HFFc6 (cell line): ENCODE results near the gene LGALS3. TPM values are rescaled to one million over a fixed set of nuclear protein-coding genes. Genes with fewer than 3 reads are reported as not detected.

Experiments
- DNase-seq: peaks from one replicate; pipeline ENCODE4 v3.0.0-alpha.2; 2018
- H3K27ac Mint-ChIP-seq: 2 replicates; pipeline ENCODE4 v1.8.0; 2020; ENCODE audit warnings: mild to moderate bottlenecking, mixed read lengths
- H3K27me3 Mint-ChIP-seq: 2 replicates; pipeline ENCODE4 v1.8.0; 2021; ENCODE audit warnings: mild to moderate bottlenecking, moderate library complexity, mixed read lengths; ENCODE audit not compliant: insufficient read depth
- H3K36me3 Mint-ChIP-seq: 2 replicates; pipeline ENCODE4 v1.8.0; 2021; ENCODE audit warnings: low read depth, mixed read lengths
- H3K4me1 Mint-ChIP-seq: 2 replicates; pipeline ENCODE4 v1.8.0; 2020; ENCODE audit warnings: low read depth, mixed read lengths
- H3K4me3 Mint-ChIP-seq: 2 replicates; pipeline ENCODE4 v1.8.0; 2020; ENCODE audit warnings: mild to moderate bottlenecking, moderate library complexity, mixed read lengths
- H3K9me3 Mint-ChIP-seq: 2 replicates; pipeline ENCODE4 v1.8.0; 2020; ENCODE audit warnings: mild to moderate bottlenecking, mixed read lengths
- CTCF ChIP-seq: fragments of 200-600 bp; sonication (generic); IDR thresholded peaks from 2 replicates; pipeline ENCODE4 v1.5.0; 2021; ENCODE audit warnings: antibody characterized with exemption, mild to moderate bottlenecking
- total RNA-seq, 6 experiments: library from RNA; stranded (reverse); fragmentation: NEBNext Ultra II Directional; extraction: Animal tissue kit (Norgen Biotek cat#: 25700); gene quantifications; 2 replicates in 1 of 6; 3 replicates in 5 of 6; pipeline ENCODE4 v1.2.3, GENCODE V29; 2021

The LGALS3 gene
- total RNA-seq, 6 experiments from 2014 or later, result 70.1 to 83.0 (median 74.7) TPM

DNA sequence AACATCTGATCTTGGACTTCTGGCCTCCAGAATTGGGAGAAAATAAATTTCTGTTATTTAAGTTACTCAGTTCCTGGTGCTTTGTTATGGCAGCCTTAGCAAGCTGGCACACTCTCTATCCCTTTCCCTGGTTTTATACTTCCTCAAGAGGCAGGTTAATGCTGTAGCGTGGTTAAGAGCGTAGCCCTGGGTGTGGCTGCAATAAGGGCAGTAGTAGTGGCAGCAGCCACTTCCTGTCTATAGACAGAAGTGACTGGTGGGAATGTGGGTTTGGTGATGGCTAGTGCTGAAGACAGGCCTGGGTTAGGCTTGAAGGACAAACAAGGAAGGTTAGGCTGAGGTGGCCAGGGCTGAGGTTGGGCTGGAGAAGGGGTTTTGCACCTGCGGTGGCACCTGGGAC is 3.6 kb upstream of the LGALS3 start:
- DNase-seq, result no peak
- H3K9me3 Mint-ChIP-seq, result no peaks in the 10 kb centered on the region
- no peak overlapping the region for H3K27ac Mint-ChIP-seq
- no peak for TF ChIP-seq CTCF
- peaks cover 56% of the 10 kb centered on the region for H3K4me1 Mint-ChIP-seq
- no peak overlapping the region for H3K4me3 Mint-ChIP-seq
- no peaks in the 10 kb centered on the region for H3K36me3 Mint-ChIP-seq
- H3K27me3 Mint-ChIP-seq, result peaks cover 8% of the 10 kb centered on the region

- Mint-ChIP-seq H3K4me1 (peaks cover 61% of the 10 kb centered on the region), H3K9me3 (no peaks in the 10 kb centered on the region), H3K36me3 (no peaks in the 10 kb centered on the region; the same call in 1 of the 2 replicates), H3K27me3 (peaks cover 8% of the 10 kb centered on the region), H3K4me3 (no peak overlapping the region), H3K27ac (no peak overlapping the region)
- TF ChIP-seq CTCF, result no peak
- no peak for DNase-seq
These were observed 3.0 kb upstream of the LGALS3 start for GRCh38 chr14:55126034-55126433.

- Mint-ChIP-seq H3K27me3 (peaks cover 6% of the 10 kb centered on the region), H3K9me3 (no peaks in the 10 kb centered on the region), H3K27ac (peak overlapping the region; percentile 79), H3K4me1 (peaks cover 70% of the 10 kb centered on the region), H3K36me3 (no peaks in the 10 kb centered on the region; the same call in 1 of the 2 replicates), H3K4me3 (no peak overlapping the region)
- DNase-seq, result no peak
- no peak for TF ChIP-seq CTCF
These were observed 2.1 kb upstream of the LGALS3 start for GRCh38 chr14:55126932-55127459.

DNA sequence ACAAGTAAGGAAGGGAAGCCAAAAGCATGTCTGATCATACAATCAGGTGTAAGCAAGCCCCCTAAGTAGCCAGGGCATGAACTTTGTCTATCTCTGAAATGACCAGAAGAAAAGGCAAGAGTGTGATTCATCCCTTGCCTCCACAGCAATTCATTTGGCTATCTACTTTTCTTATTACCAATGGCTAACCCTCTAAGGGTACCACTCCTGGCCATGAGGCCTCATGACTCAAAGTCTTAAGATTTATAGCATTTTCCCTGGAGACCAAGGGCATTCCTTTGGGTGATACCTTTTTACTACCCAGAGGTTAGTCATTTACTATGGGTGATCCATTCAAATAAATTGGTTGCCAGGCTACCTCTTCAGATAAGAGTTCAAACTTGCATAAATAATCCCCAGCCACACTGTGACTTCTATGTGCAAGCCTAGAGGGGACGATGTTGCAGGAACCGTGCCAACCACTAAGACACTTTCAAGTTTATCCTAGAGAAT is 1.5 kb upstream of the LGALS3 start:
- Mint-ChIP-seq H3K9me3 (no peaks in the 10 kb centered on the region), H3K36me3 (no peaks in the 10 kb centered on the region; the same call in 1 of the 2 replicates), H3K27ac (peak overlapping the region; percentile 79), H3K27me3 (peaks cover 6% of the 10 kb centered on the region), H3K4me3 (peak overlapping the region; percentile 12), H3K4me1 (peaks cover 69% of the 10 kb centered on the region)
- no peak for TF ChIP-seq CTCF
- peak; percentile 92 for DNase-seq

GRCh38 chr14:55128386-55129085 is 516 bp upstream of the LGALS3 start:
- no peak for DNase-seq
- H3K36me3 Mint-ChIP-seq, result no peaks in the 10 kb centered on the region; the same call in 1 of the 2 replicates
- peak overlapping the region; percentile 79 for H3K27ac Mint-ChIP-seq
- peak overlapping the region; percentile 75 for H3K4me3 Mint-ChIP-seq
- H3K27me3 Mint-ChIP-seq, result peaks cover 3% of the 10 kb centered on the region; the same call in 1 of the 2 replicates
- TF ChIP-seq CTCF, result no peak
- H3K9me3 Mint-ChIP-seq, result no peaks in the 10 kb centered on the region
- peaks cover 66% of the 10 kb centered on the region for H3K4me1 Mint-ChIP-seq
